HG03469 (cell line): Measurements from ENCODE around the gene CD160.

Experiments used
- ATAC-seq: cut with Tn5 transposase; IDR thresholded peaks from one replicate; pipeline ENCODE4 v1.9.1; 2021; ENCODE audit warnings: mild to moderate bottlenecking, moderate library complexity, moderate number of reproducible peaks; ENCODE audit not compliant: unreplicated experiment

The CD160 gene

GRCh38 chr1:145788580-145788979 is 69.3 kb downstream of the CD160 start:
- ATAC-seq, result no peak
